Suprapubic skin (tissue), 4 donors: Measurements from ENCODE around the gene FRMPD4. TPM values are rescaled to one million over a fixed set of nuclear protein-coding genes. Genes with fewer than 3 reads are reported as not detected.

Experiments
- DNase-seq, 2 donors: peaks; one replicate each; pipeline ENCODE4 v3.0.0-alpha.2; 2019; ENCODE audit warnings: low spot score in 2 of 2
- H3K27ac ChIP-seq: fragments of 200-600 bp; sonication (generic); one replicate; pipeline ENCODE4 v1.5.1; 2019
- H3K27me3 ChIP-seq: fragments of 200-600 bp; sonication (generic); one replicate; pipeline ENCODE4 v1.5.1; 2019
- H3K36me3 ChIP-seq: fragments of 200-600 bp; sonication (generic); one replicate; pipeline ENCODE4 v1.5.1; 2019
- H3K4me1 ChIP-seq: fragments of 200-600 bp; sonication (generic); one replicate; pipeline ENCODE4 v1.5.1; 2019
- H3K4me3 ChIP-seq: fragments of 200-600 bp; sonication (generic); one replicate; pipeline ENCODE4 v1.5.1; 2019; ENCODE audit warnings: mild to moderate bottlenecking
- H3K9me3 ChIP-seq: fragments of 200-600 bp; sonication (generic); one replicate; pipeline ENCODE4 v1.5.1; 2019
- CTCF ChIP-seq, 2 donors: fragments of 200-600 bp in 1 of 2; fragments of 450-650 bp in 1 of 2; sonication (generic) in 1 of 2; IDR thresholded peaks; one replicate each; pipeline ENCODE4 v1.5.1; 2016 to 2019; ENCODE audit warnings: antibody characterized with exemption in 2 of 2, mild to moderate bottlenecking in 1 of 2, moderate library complexity in 1 of 2
- EP300 ChIP-seq: sonication (generic); formaldehyde crosslinking; IDR thresholded peaks from one replicate; pipeline ENCODE4 v1.6.1; 2017; ENCODE audit warnings: antibody characterized with exemption
- POLR2A ChIP-seq, 2 donors: fragments of 450-650 bp; IDR thresholded peaks; one replicate each; pipeline ENCODE4 v1.6.1; 2017; ENCODE audit warnings: antibody characterized with exemption in 2 of 2, mild to moderate bottlenecking in 2 of 2, moderate library complexity in 2 of 2
- POLR2AphosphoS5 ChIP-seq, 3 donors: sonication (generic); formaldehyde crosslinking; IDR thresholded peaks; one replicate each; pipeline ENCODE4 v1.6.1; 2017; ENCODE audit warnings: antibody characterized with exemption in 3 of 3
- WGBS: methylation state at CpG from one replicate; pipeline ENCODE4 v1.1.5; 2018; 5-methylcytosine and 5-hydroxymethylcytosine counted together
- total RNA-seq, 4 donors: library from RNA; depleted of rRNA; stranded (reverse); fragments of >200 nt; gene quantifications; one replicate each; pipeline ENCODE4 v1.1.0, GENCODE V29; 2016

FRMPD4 gene
- total RNA-seq, 4 donors from 2014 or later: 0.08 to 0.13 TPM; not detected in 2

- no peak overlapping the region for H3K4me3 ChIP-seq
- H3K9me3 ChIP-seq: no peaks in the 10 kb centered on the region
- H3K36me3 ChIP-seq: no peaks in the 10 kb centered on the region
- DNase-seq: no peak
- WGBS: 57% methylated on average over 1 of the region's 1 CpG
- H3K27ac ChIP-seq: no peak overlapping the region
- H3K4me1 ChIP-seq: no peaks in the 10 kb centered on the region
- TF ChIP-seq POLR2AphosphoS5 (IDR thresholded peaks at IDR 0.05) (no peak), POLR2A (IDR thresholded peaks at IDR 0.05) (no peak), CTCF (IDR thresholded peaks at IDR 0.05) (no peak), EP300 (no peak)
- no peaks in the 10 kb centered on the region for H3K27me3 ChIP-seq
These were observed 457.4 kb downstream of the FRMPD4 start for GRCh38 chrX:12595720-12596119.

- Histone ChIP-seq H3K27me3 (no peaks in the 10 kb centered on the region), H3K36me3 (no peaks in the 10 kb centered on the region), H3K9me3 (no peaks in the 10 kb centered on the region), H3K27ac (no peak overlapping the region), H3K4me1 (no peaks in the 10 kb centered on the region), H3K4me3 (no peak overlapping the region)
- DNase-seq: no peak
- WGBS: 60% methylated on average over 2 of the region's 2 CpGs
- no peak for TF ChIP-seq CTCF (IDR thresholded peaks at IDR 0.05)
- TF ChIP-seq POLR2A (IDR thresholded peaks at IDR 0.05): no peak
- no peak for TF ChIP-seq EP300
- TF ChIP-seq POLR2AphosphoS5 (IDR thresholded peaks at IDR 0.05): no peak
These were observed 471.8 kb downstream of the FRMPD4 start for GRCh38 chrX:12610079-12610478.

DNA sequence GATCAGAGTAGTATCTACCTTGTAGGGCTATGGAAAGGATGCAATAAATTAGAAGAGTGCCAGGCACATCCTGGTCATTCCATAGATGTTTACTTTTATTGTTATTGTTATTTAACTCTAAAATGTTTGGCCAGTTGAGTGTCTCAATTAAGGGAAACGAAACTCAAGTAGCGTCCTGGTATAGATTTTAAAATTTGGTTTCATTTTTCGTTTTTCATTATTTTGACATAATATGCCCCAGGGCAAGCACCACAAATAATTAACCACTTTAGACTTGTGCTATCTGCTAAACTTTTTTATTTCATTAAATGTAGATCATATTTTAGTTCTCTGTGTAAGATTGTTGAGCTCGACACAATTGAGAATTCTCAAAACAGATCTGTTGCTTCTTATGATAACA lies 473.2 kb downstream of the FRMPD4 start:
- H3K27ac ChIP-seq: no peak overlapping the region
- no peak for DNase-seq
- H3K4me1 ChIP-seq: no peaks in the 10 kb centered on the region
- no peaks in the 10 kb centered on the region for H3K36me3 ChIP-seq
- 65% methylated on average over 4 of the region's 4 CpGs for WGBS
- TF ChIP-seq POLR2AphosphoS5 (IDR thresholded peaks at IDR 0.05) (no peak), CTCF (IDR thresholded peaks at IDR 0.05) (no peak), EP300 (no peak), POLR2A (IDR thresholded peaks at IDR 0.05) (no peak)
- no peak overlapping the region for H3K4me3 ChIP-seq
- no peaks in the 10 kb centered on the region for H3K27me3 ChIP-seq
- H3K9me3 ChIP-seq: no peaks in the 10 kb centered on the region

- Histone ChIP-seq H3K4me3 (no peak overlapping the region), H3K36me3 (no peaks in the 10 kb centered on the region), H3K27ac (no peak overlapping the region), H3K27me3 (no peaks in the 10 kb centered on the region), H3K4me1 (no peaks in the 10 kb centered on the region), H3K9me3 (no peaks in the 10 kb centered on the region)
- TF ChIP-seq POLR2A (IDR thresholded peaks at IDR 0.05) (no peak), CTCF (IDR thresholded peaks at IDR 0.05) (no peak), POLR2AphosphoS5 (IDR thresholded peaks at IDR 0.05) (no peak), EP300 (no peak)
- no peak for DNase-seq
- 84% methylated on average over 3 of the region's 5 CpGs for WGBS
These were observed 476.0 kb downstream of the FRMPD4 start for GRCh38 chrX:12614266-12614665.

- Histone ChIP-seq H3K4me3 (no peak overlapping the region), H3K4me1 (no peaks in the 10 kb centered on the region), H3K9me3 (no peaks in the 10 kb centered on the region), H3K36me3 (no peaks in the 10 kb centered on the region), H3K27ac (no peak overlapping the region), H3K27me3 (no peaks in the 10 kb centered on the region)
- TF ChIP-seq POLR2AphosphoS5 (IDR thresholded peaks at IDR 0.05): no peak
- TF ChIP-seq POLR2A (IDR thresholded peaks at IDR 0.05): no peak
- no peak for DNase-seq
These were observed 476.8 kb downstream of the FRMPD4 start for GRCh38 chrX:12615061-12615460.

DNA sequence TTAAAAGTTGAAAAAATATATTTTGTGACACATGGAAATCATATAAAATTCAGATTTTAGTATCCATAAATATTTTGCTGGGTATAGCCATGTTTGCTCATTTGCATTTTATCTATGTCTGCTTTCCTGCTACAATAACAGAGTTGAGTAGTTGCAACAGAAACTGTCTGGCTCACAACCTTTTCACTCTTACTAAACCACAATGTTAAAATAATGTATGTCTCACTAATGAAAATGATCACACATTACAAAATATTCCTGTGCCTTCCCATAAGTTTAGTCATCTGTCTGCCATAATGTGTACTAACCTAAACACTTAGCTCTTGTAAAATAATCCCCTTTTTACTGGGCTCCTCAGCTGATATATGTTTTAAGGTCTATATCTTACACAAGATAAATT lies 479.0 kb downstream of the FRMPD4 start:
- DNase-seq: no peak
- Histone ChIP-seq H3K4me3 (no peak overlapping the region), H3K27ac (no peak overlapping the region), H3K4me1 (no peaks in the 10 kb centered on the region), H3K9me3 (no peaks in the 10 kb centered on the region), H3K36me3 (no peaks in the 10 kb centered on the region), H3K27me3 (no peaks in the 10 kb centered on the region)
- TF ChIP-seq POLR2AphosphoS5 (IDR thresholded peaks at IDR 0.05) (no peak), POLR2A (IDR thresholded peaks at IDR 0.05) (no peak)
